GM08714 (cell line): ENCODE measurements around the gene LIAS.
"Not testable (repeated sequence)": the region's sequence is repeated elsewhere in the genome, so short reads cannot be mapped to it uniquely, and the experiment has no call there.

Experiments used
- H3K4me3 ChIP-seq: fragments of 200-500 bp; sonication (Bioruptor generic); 2 replicates; pipeline ENCODE4 v1.5.1; 2014; ENCODE audit warnings: mild to moderate bottlenecking, low read length, inconsistent platforms
- ZNF274 ChIP-seq: IDR thresholded peaks from 2 replicates; pipeline ENCODE4 v1.6.1; 2012; ENCODE audit warnings: mild to moderate bottlenecking, low read depth, low read length

Gene LIAS

DNA sequence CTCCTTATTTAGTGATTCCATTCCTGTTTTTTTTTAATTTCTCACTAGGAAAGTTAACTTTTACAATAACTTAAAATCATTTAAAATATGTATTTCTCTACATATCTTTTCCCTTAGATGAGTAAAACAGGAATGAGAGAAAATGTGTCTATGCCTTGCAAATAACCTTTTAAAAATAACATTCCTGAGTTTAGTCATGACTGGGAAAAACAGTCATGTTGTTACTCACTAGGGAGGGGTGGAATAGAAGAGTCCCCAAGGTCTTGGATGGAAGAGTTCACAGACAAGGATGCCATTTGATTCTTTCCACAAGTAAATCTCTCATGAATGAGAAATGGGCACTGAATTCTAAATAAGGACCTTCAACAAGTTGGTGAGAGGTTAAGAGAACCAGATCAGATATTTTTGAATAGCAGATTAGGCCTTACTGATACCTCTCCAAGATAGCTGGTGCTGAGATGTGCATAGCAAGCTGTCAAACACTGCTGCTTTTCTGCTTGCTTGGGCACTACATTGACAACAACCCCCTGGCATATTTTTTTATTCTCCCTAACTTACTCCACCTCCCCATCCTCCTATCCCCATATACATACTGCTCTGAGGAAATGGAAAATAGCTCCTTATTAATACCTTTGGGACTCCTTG is 43.3 kb downstream of the LIAS start:
- TF ChIP-seq ZNF274 = no peak
- H3K4me3 ChIP-seq = no peak overlapping the region

DNA sequence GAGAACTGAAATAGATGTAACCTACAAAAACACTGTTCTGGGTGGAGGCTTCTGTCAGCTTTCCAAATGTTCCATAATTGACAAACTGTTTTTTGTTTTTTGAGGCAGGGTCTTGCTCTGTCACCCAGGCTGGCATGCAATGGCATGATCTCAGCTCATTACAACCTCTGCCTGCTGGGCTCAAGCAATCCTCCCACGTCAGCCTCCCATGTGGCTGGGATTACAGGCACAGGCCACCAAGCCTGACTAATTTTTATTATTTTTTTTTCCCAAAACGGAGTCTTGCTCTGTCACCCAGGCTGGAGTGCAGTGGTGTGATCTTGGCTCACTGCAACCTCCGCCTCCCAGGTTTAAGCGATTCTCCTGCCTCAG is 43.8 kb downstream of the LIAS start:
- H3K4me3 ChIP-seq = not testable (repeated sequence)

DNA sequence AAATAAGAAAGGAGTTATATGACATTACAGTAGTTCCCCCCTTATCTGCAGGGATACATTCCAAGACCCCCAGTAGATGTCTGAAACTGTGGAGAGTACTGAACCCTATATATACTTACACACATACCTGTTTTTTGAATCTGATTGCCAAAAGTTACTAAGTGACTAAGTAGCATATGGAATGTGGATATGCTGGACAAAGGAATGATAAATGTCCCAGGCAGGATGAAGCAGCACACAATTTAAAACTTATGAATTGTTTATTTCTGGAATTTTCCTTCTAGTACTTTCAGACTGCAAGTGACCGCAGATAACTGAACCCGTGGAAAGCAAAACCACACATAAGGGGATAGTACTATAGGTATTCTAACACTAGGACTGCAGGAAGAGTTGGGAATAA is 45.7 kb downstream of the LIAS start:
- H3K4me3 ChIP-seq = no peak overlapping the region
- TF ChIP-seq ZNF274 = no peak

DNA sequence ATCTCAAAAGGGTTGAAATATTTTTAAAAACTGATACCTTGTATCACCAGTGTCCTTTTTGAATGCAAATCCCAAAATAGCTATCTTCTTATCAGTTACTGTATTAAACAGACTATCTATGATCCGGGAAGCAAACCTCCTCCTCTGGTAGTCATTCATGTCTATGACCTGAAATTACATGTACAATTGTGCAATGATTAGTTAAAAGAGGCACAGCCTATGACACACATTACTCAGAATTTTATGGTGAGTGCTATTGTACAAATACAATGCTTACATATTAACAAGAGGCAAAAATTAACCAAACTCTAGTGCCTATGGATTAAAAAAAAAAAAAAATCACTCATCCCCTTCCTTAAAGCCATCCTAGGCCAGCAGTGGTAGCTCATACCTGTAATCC is 46.7 kb downstream of the LIAS start:
- no peak for TF ChIP-seq ZNF274
- H3K4me3 ChIP-seq = no peak overlapping the region

DNA sequence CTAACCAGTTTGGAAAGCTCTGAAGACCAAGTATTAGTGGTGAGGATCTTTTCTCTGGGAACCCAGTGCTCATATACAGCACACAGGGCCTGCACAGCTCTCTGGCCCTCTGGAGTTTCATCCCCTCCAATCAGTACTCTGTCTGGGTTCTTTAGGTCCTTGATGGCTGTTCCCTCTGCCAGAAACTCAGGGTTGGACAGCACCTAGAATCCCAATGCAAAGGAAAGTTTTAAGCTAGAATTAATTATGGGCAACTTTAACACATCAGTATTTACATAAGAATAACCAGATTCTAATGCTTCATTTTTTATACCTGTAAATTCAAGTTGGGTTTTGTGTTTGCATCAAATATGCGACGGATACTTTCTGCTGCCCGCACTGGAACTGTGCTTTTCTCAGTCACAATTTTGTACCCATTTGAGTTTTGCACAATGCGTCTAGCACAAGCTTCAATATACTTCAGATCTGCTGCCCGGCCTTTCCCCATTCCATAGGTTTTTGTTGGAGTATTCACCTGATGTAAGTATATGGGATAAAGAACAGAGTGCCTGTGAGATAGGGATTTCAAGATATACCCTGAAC is 51.6 kb downstream of the LIAS start:
- TF ChIP-seq ZNF274 = no peak

DNA sequence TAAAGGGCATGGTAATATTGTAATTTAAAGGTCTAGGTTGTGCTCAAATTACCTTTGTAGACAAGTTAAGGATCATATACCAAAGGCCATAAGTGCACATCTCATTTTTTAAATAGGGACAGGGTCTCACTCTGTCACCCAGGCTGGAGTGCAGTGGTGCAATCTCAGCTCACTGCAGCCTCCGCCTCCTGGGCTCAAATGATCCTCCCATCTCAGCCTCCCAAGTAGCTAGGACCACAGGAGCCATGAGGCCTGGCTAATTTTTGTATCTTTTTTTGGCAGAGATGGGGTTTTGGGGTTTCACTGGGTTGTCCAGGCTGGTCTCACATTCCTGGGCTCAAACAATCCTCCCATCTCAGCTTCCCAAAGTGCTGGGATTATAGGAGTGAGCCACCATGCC is 55.4 kb downstream of the LIAS start:
- H3K4me3 ChIP-seq = not testable (repeated sequence)

More for the DNA sequence above, 51.6 kb downstream of the LIAS start:
- no peak overlapping the region for H3K4me3 ChIP-seq

DNA sequence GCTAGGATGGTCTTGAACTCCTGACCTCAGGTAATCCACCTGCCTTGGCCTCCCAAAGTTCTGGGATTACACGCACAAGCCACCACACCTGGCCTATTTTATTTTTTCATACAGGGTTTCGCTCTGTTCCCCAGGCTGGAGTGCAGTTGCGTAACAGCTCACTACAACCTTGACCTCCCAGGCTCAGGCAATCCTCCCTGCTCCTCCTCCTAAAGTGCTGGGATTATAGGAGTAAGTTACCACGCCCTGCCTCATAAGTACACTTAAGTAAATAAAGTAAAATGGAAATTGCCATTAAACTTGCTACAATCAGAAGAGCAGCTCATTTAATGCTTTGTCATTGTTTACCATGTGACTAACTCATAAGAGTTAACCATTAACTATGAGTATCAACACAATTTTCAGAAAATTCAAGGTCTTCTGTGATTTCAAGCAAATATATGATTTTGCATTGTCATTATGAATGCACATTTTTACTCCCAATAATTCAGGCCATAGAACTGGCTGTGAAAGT is 56.1 kb downstream of the LIAS start:
- no peak for TF ChIP-seq ZNF274
- no peak overlapping the region for H3K4me3 ChIP-seq

DNA sequence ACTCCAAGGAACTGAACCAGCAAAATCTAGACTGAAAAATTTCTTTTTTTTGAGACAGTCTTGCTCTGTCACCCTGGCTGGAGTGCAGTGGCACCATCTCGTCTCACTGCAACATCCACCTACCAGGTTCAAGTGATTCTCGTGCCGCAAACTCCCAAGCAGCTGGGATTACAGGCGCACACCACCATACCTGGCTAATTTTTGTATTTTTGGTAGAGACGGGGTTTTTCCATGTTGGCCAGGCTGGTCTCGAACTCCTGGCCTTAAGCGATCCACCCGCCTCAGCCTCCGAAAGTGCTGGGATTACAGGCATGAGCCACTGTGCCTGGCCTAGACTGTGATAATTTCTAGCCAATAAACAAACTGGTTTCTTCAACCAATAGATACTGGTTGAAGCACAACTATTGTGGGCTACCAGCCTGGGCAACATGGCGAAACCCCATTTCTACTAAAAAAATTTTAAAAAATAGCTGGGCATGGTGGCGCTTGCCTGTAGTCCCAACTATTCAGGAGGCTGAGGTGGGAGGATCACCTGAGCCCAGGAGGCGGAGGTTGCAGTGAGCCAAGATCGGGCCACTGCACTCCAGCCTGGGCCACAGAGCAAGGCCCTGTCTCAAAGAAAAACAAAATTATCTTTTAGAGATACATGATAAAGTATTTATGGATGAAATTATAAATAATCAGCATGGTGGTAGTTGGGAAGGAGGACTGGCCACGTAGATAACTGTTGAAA is 57.0 kb downstream of the LIAS start:
- not testable (repeated sequence) for H3K4me3 ChIP-seq

DNA sequence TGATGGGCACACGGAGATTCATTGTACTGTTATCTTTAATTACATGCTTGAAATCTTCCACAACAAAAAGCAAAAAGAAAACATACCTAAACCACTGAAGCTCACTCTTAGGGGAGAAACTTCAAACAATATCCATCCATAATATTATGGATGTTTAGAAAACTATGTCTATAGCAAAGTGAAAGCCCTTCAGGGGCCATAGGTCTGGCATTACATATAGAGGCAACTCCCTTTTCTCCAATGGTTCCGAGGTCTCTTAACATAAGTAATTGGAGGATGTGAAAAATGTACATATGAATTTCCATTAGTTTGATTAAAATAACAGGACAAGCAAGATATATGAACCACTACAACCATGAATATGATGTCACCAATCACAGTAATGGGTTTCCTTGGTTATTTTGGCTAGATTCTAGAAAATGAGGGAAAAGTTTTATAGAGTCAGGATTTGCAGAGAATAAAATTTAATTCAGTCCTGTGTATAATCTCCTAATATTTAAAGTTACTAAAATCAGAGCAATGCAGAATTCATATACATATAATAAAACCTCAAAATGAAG is 57.6 kb downstream of the LIAS start:
- TF ChIP-seq ZNF274 = no peak
- H3K4me3 ChIP-seq = no peak overlapping the region

DNA sequence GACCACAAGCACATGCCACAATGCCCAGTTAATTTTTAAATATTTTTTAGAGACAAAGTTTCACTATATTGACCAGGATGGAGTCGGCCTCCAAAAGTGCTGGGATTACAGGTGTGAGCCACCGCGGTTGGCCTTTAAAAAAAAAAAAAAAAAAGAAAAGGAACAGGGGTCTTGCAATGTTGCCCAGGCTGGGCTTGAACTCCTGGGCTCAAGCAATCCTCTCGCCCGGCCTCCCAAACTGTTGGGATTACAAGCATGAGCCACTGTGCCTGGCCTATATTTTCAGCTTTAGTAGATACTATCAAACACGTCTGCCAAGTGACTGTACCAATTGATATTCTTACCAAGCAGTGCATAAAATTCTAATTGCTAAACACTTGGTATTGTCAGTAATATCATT is 59.6 kb downstream of the LIAS start:
- no peak overlapping the region for H3K4me3 ChIP-seq
- TF ChIP-seq ZNF274 = no peak

DNA sequence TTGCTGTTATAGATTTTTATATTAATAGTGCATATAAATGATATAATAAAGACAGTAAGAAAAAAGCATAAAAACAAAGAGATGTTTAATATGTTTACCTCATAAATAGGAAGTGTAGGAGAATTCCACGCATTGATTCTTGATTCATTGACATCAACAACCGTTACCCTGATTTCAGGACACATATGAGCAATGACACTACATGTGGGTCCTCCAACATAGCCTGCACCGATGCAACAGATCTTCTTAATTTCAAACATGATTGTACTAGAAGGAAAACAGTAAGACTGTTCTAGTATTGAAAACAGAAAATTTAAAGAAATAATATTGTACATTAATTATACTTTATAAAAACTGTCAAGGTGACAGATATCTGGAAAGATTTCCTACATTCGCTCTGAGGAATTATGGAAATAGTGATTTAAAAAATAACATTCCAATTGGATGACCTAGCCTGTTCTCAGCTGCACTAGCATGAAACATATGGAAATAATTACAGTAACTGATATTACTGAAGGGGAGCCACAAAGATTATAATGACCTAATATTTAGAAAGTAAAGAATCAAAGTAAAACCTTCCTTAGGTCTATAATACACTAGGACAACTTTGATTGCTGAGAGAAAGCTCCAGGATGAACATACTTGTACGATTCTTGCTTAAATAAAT is 62.5 kb downstream of the LIAS start:
- TF ChIP-seq ZNF274 = no peak
- no peak overlapping the region for H3K4me3 ChIP-seq

DNA sequence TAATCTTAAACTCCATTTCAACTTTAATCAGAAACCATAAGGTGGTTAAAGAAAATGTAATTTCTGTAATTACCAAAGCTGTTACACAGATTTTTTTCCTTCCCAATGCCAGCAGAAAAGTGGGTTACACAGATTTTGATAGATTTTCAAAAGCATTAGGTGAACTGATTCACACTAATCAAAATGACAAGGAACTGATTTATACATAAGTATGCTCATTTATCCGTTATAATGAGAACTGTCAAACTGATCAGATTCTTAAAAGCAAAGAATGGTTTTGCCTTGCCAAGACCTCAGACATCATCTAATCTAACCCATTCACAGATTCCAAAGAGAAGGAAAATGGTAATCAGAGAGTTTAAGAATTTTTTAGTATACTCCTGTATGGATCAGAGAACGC is 63.2 kb downstream of the LIAS start:
- no peak overlapping the region for H3K4me3 ChIP-seq
- TF ChIP-seq ZNF274 = no peak

DNA sequence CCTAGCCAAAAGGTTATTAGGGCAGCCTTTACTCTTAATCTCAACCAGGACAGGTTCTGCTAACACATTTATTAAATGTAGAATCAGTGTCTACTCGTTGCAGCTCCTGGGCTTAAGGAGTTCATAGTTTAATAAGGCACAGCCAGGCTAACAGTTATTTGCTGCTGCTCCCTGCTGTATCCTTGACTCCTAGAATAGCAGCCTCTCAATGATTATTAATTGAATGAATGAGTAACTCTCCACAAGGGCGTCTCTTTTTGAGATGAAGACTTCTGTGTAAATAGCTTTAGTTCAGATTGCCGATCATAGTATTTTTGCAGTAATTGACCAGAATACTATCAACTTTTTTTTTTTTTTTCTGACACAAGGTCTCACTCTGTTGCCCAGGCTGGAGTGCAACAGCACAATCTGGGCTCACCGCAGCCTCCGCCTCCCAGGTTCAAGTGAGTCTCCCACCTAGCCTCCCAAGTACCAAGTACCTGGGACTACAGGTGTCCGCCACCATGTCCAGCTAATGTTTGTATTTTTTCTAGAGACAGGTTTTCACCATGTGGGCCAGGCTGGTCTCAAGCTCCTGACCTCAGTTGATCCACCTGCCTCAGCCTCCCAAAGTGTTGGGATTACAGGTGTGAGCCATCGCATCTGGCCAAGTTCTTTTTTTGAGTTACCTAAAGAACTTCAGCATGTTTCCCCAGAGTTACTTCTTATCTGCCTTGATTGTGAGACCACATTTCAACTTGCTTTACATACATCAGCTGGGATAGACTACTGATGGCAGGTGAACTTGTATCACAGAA is 65.5 kb downstream of the LIAS start:
- H3K4me3 ChIP-seq = no peak overlapping the region
- no peak for TF ChIP-seq ZNF274
